Keratinocyte (primary cell): Measurements from ENCODE around the gene MAP7. TPM values are rescaled to one million over a fixed set of nuclear protein-coding genes. Genes with fewer than 3 reads are reported as not detected.

Source experiments
- DNase-seq: peaks from one replicate; pipeline ENCODE4 v3.0.0-alpha.2; 2011; ENCODE audit warnings: low read depth, missing footprints, low spot score
- FAIRE-seq: peaks from 2 replicates; lab custom pipeline; 2011; peaks lifted over from hg19 to GRCh38; lab: Jason Lieb, UNC
- H2AFZ ChIP-seq: 2 replicates; pipeline ENCODE4 v1.6.0; 2012; ENCODE audit warnings: low read length, control low read depth, inconsistent platforms; ENCODE audit not compliant: control insufficient read depth
- H3K27ac ChIP-seq: 2 replicates; pipeline ENCODE4 v1.5.1; 2011; ENCODE audit warnings: low read length; ENCODE audit not compliant: control insufficient read depth, insufficient read depth
- H3K27me3 ChIP-seq: 3 replicates; pipeline ENCODE4 v1.6.0; 2011; ENCODE audit warnings: low read length; ENCODE audit not compliant: control insufficient read depth, insufficient read depth; ENCODE audit errors: extremely low read depth
- H3K36me3 ChIP-seq, 2 experiments: 2 replicates in 1 of 2; 3 replicates in 1 of 2; pipeline ENCODE4 v1.5.1; 2011; ENCODE audit warnings: low read length in 2 of 2, mild to moderate bottlenecking in 1 of 2; ENCODE audit not compliant: control insufficient read depth in 2 of 2, insufficient read depth in 2 of 2; ENCODE audit errors: extremely low read depth in 1 of 2
- H3K4me1 ChIP-seq: 3 replicates; pipeline ENCODE4 v1.5.1; 2011; ENCODE audit warnings: low read length; ENCODE audit not compliant: control insufficient read depth, insufficient read depth; ENCODE audit errors: extremely low read depth
- H3K4me2 ChIP-seq: 3 replicates; pipeline ENCODE4 v1.6.0; 2011; ENCODE audit warnings: low read depth, low read length; ENCODE audit not compliant: control insufficient read depth, insufficient read depth; ENCODE audit errors: extremely low read depth
- H3K4me3 ChIP-seq, 3 experiments: fragments of 200-600 bp in 1 of 3; sonication (generic) in 1 of 3; 2 replicates in 2 of 3; 3 replicates in 1 of 3; pipeline ENCODE4 v1.5.1; 2011 to 2016; ENCODE audit warnings: low read length in 3 of 3, mild to moderate bottlenecking in 3 of 3, control low read depth in 2 of 3, inconsistent platforms in 1 of 3, low read depth in 1 of 3, mixed read lengths in 1 of 3, mixed run types in 1 of 3, moderate library complexity in 1 of 3; ENCODE audit not compliant: control insufficient read depth in 2 of 3, insufficient read depth in 2 of 3; ENCODE audit errors: extremely low read depth in 1 of 3
- H3K79me2 ChIP-seq: 2 replicates; pipeline ENCODE4 v1.6.0; 2012; ENCODE audit warnings: low read length; ENCODE audit not compliant: control insufficient read depth, insufficient read depth
- H3K9ac ChIP-seq: 3 replicates; pipeline ENCODE4 v1.6.0; 2011; ENCODE audit warnings: low read length; ENCODE audit not compliant: control insufficient read depth, insufficient read depth; ENCODE audit errors: extremely low read depth
- H3K9me1 ChIP-seq: 3 replicates; pipeline ENCODE4 v1.6.0; 2011; ENCODE audit warnings: low read length; ENCODE audit not compliant: control insufficient read depth, insufficient read depth; ENCODE audit errors: extremely low read depth
- H3K9me3 ChIP-seq: 2 replicates; pipeline ENCODE4 v1.5.1; 2012; ENCODE audit warnings: low read depth, low read length; ENCODE audit not compliant: control insufficient read depth
- H4K20me1 ChIP-seq: 3 replicates; pipeline ENCODE4 v1.6.0; 2011; ENCODE audit warnings: low read length; ENCODE audit not compliant: control insufficient read depth, insufficient read depth; ENCODE audit errors: extremely low read depth
- EZH2 ChIP-seq: IDR thresholded peaks from one replicate; pipeline ENCODE4 v1.6.1; 2012; ENCODE audit warnings: inconsistent platforms, mild to moderate bottlenecking, low read length, moderate library complexity
- dilution Hi-C: fragments of 300-500 bp; cut with MboI; formaldehyde crosslinking; loops from one replicate; pipeline ENCODE4 v1.7.0; 2020; ENCODE audit warnings: low sequenced_read_pairs; ENCODE audit not compliant: extremely low pct_ligation_motif_present
- polyA plus RNA-seq, 5 experiments: library from polyadenylated mRNA; depleted of rRNA in 3 of 5; stranded (reverse) in 3 of 5; stranded (forward) in 1 of 5; unstranded in 1 of 5; fragments of >200 nt; gene quantifications; 1 replicate in 1 of 5; 2 replicates in 3 of 5; 3 replicates in 1 of 5; pipeline versions ENCODE4 v1.2.1 to v1.2.3, GENCODE V29; 2011 to 2012; ENCODE audit warnings: missing spikeins in 2 of 5, low read depth in 1 of 5, low replicate concordance in 1 of 5
- TF ChIP-seq, protein P1 (sequence below), 3 experiments: IDR thresholded peaks in 1 of 3; conservative IDR thresholded peaks in 1 of 3; optimal IDR thresholded peaks in 1 of 3; 2 replicates in 2 of 3; 3 replicates in 1 of 3; pipeline versions ENCODE3 to v1.5.1; 2011; ENCODE audit warnings: low read length in 3 of 3, mild to moderate bottlenecking in 3 of 3, moderate library complexity in 2 of 3, control low read depth in 1 of 3, inconsistent platforms in 1 of 3; ENCODE audit not compliant: insufficient read depth in 2 of 3; ENCODE audit errors: extremely low read depth in 1 of 3

Gene MAP7
- polyA plus RNA-seq, 1 donor (not counting 4 experiments of a cell fraction or from before 2014, with no cell fraction given) = 11.8 TPM

DNA sequence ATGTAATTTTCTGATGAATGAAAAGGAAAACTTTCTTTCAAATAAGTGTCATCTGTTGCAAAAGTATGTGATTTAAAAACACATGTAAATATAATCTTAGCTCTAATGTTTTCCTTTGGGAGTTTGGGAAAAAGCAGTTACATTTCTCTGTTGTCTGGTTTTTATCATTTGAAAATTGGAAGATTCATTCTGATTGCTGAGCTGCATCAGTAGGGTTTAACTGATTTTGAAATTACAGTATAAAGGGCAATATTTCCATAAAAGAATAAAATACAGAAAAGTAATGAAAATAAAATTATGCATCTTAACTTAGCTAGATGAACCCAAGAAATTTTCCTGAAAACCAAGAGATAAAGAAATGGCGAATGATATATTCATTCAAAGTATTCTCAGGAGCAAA, 57.8 kb downstream of the MAP7 start:
- TF ChIP-seq, protein P1, sequence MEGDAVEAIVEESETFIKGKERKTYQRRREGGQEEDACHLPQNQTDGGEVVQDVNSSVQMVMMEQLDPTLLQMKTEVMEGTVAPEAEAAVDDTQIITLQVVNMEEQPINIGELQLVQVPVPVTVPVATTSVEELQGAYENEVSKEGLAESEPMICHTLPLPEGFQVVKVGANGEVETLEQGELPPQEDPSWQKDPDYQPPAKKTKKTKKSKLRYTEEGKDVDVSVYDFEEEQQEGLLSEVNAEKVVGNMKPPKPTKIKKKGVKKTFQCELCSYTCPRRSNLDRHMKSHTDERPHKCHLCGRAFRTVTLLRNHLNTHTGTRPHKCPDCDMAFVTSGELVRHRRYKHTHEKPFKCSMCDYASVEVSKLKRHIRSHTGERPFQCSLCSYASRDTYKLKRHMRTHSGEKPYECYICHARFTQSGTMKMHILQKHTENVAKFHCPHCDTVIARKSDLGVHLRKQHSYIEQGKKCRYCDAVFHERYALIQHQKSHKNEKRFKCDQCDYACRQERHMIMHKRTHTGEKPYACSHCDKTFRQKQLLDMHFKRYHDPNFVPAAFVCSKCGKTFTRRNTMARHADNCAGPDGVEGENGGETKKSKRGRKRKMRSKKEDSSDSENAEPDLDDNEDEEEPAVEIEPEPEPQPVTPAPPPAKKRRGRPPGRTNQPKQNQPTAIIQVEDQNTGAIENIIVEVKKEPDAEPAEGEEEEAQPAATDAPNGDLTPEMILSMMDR (optimal IDR thresholded peaks at IDR 0.05 in 1 of 3, IDR thresholded peaks at IDR 0.05 in 1 of 3, conservative IDR thresholded peaks at IDR 0.05 in 1 of 3; ENCODE audit: extremely low read depth in 1 of 3, insufficient read depth in 2 of 3, low read length in 3 of 3) = no peak
- TF ChIP-seq EZH2 = no peak
- H3K27ac ChIP-seq = no peak overlapping the region
- H3K4me2 ChIP-seq = no peak overlapping the region
- no peak overlapping the region for H2AFZ ChIP-seq
- FAIRE-seq (no peak), DNase-seq (no peak)
- dilution Hi-C loops = no loop called here
- H3K9me1 ChIP-seq = no peaks in the 10 kb centered on the region
- H4K20me1 ChIP-seq = no peaks in the 10 kb centered on the region
- H3K9me3 ChIP-seq = no peaks in the 10 kb centered on the region
- H3K27me3 ChIP-seq = no peaks in the 10 kb centered on the region
- H3K79me2 ChIP-seq = no peaks in the 10 kb centered on the region
- H3K4me1 ChIP-seq = peaks cover 10% of the 10 kb centered on the region
- no peak overlapping the region for H3K4me3 ChIP-seq
- H3K36me3 ChIP-seq = no peaks in the 10 kb centered on the region
- no peak overlapping the region for H3K9ac ChIP-seq

DNA sequence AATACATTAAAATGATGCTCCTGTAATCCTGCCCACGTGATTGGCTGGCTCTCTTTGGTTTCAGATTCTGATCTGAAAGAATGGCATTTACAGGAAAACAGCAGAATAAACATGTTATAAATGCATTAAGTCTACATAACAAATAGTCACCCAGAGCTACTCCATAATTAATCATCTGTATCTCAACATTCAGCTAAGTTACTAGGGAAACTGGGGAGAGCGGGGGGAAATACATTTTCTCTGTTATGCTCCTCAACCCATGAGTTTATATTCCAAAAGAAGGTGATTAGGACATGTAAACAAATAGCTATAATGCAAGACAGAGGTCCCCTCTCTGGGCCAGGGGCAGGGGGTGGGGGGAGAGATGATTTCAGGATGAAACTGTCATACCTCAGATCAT, 58.5 kb downstream of the MAP7 start:
- H3K9ac ChIP-seq = no peak overlapping the region
- DNase-seq = no peak
- H2AFZ ChIP-seq = no peak overlapping the region
- H3K79me2 ChIP-seq = no peaks in the 10 kb centered on the region
- peaks cover 10% of the 10 kb centered on the region for H3K4me1 ChIP-seq
- no peaks in the 10 kb centered on the region for H3K36me3 ChIP-seq
- H3K9me1 ChIP-seq = no peaks in the 10 kb centered on the region
- no peaks in the 10 kb centered on the region for H3K9me3 ChIP-seq
- dilution Hi-C loops = no loop called here
- H3K4me2 ChIP-seq = no peak overlapping the region
- FAIRE-seq = no peak
- TF ChIP-seq, protein P1 (optimal IDR thresholded peaks at IDR 0.05 in 1 of 3, IDR thresholded peaks at IDR 0.05 in 1 of 3, conservative IDR thresholded peaks at IDR 0.05 in 1 of 3; ENCODE audit: extremely low read depth in 1 of 3, insufficient read depth in 2 of 3, low read length in 3 of 3) = no peak
- TF ChIP-seq EZH2 = no peak
- no peaks in the 10 kb centered on the region for H4K20me1 ChIP-seq
- H3K4me3 ChIP-seq = no peak overlapping the region
- no peak overlapping the region for H3K27ac ChIP-seq
- H3K27me3 ChIP-seq = no peaks in the 10 kb centered on the region
